ENCODE measurements around the gene IFT43.

The IFT43 gene
- total RNA-seq, result 7.8 to 9.2 reads per million in 2 donors

GRCh38 chr14:75985618-75986438, at the start of gene IFT43:
Gene IFT43, plus strand, starts transcription at chr14:75985763. Its CDS starts 24 bp downstream, at chr14:75985787.
- DNase-seq, result peak; percentile 93

GRCh38 chr14:75939200-75939599, 46.4 kb upstream of the IFT43 start:
- DNase-seq, result no peak

- no peak for DNase-seq
These were observed 44.5 kb upstream of the IFT43 start for GRCh38 chr14:75941030-75941429.

- no peak for DNase-seq
These were observed 40.8 kb upstream of the IFT43 start for GRCh38 chr14:75944607-75945241.

- no peak for DNase-seq
These were observed 38.8 kb upstream of the IFT43 start for GRCh38 chr14:75946785-75947184.

- no peak for DNase-seq
These were observed 33.1 kb upstream of the IFT43 start for GRCh38 chr14:75952489-75952888.

- no peak for DNase-seq
These were observed 26.5 kb upstream of the IFT43 start for GRCh38 chr14:75959031-75959430.

GRCh38 chr14:75960231-75960630, 25.3 kb upstream of the IFT43 start:
- no peak for DNase-seq

GRCh38 chr14:75961662-75962061, 23.9 kb upstream of the IFT43 start:
- no peak for DNase-seq

- no peak for DNase-seq
These were observed 17.7 kb upstream of the IFT43 start for GRCh38 chr14:75967866-75968265.

- DNase-seq, result no peak
These were observed 17.1 kb upstream of the IFT43 start for GRCh38 chr14:75968456-75968855.

GRCh38 chr14:75969126-75969525, 16.4 kb upstream of the IFT43 start:
- no peak for DNase-seq

GRCh38 chr14:75969891-75970290, 15.7 kb upstream of the IFT43 start:
- no peak for DNase-seq

- DNase-seq, result no peak
These were observed 14.6 kb upstream of the IFT43 start for GRCh38 chr14:75970989-75971388.

GRCh38 chr14:75971509-75971908, 14.1 kb upstream of the IFT43 start:
- DNase-seq, result no peak

- no peak for DNase-seq
These were observed 12.7 kb upstream of the IFT43 start for GRCh38 chr14:75972801-75973421.

- no peak for DNase-seq
These were observed 8.6 kb upstream of the IFT43 start for GRCh38 chr14:75976826-75977581.

GRCh38 chr14:75977582-75977943, 8.0 kb upstream of the IFT43 start:
- DNase-seq, result no peak

- DNase-seq, result no peak
These were observed 7.3 kb upstream of the IFT43 start for GRCh38 chr14:75978249-75978731.

- no peak for DNase-seq
These were observed 6.4 kb upstream of the IFT43 start for GRCh38 chr14:75979071-75979571.

GRCh38 chr14:75979648-75980565, 5.7 kb upstream of the IFT43 start:
- DNase-seq, result no peak

- no peak for DNase-seq
These were observed 4.7 kb upstream of the IFT43 start for GRCh38 chr14:75980856-75981255.

Measured in T-helper 9 cell (primary cell).